DMS53 treated with DMSO at 0.1 percent for 48 hours (cell line): ENCODE measurements around the gene NOXRED1.
"Not testable (repeated sequence)": the region's sequence is repeated elsewhere in the genome, so short reads cannot be mapped to it uniquely, and the experiment has no call there.

ENCODE experiments used
- DNase-seq: peaks from one replicate; lab custom pipeline; 2025; ENCODE audit not compliant: unreplicated experiment; lab: John Stamatoyannopoulos, UW

Gene NOXRED1

GRCh38 chr14:77423423-77423822, at the start of gene NOXRED1:
NOXRED1 (minus strand) TSS chr14:77423523; CDS start chr14:77422889, 634 bp downstream.
- DNase-seq: no peak

GRCh38 chr14:77470224-77470870, 47.0 kb upstream of the NOXRED1 start:
- no peak for DNase-seq

- no peak for DNase-seq
Measured at GRCh38 chr14:77469539-77469938, 46.2 kb upstream of the NOXRED1 start.

- DNase-seq: no peak
Measured at GRCh38 chr14:77469067-77469505, 45.8 kb upstream of the NOXRED1 start.

- DNase-seq: no peak
Measured at GRCh38 chr14:77467801-77468200, 44.5 kb upstream of the NOXRED1 start.

GRCh38 chr14:77459072-77459723, 35.9 kb upstream of the NOXRED1 start:
- DNase-seq: peak; percentile 4

GRCh38 chr14:77458249-77458950, 35.1 kb upstream of the NOXRED1 start:
- DNase-seq: peak; percentile 32

GRCh38 chr14:77457522-77458248, 34.4 kb upstream of the NOXRED1 start, which contains the start of the genes AHSA1 and VIPAS39:
AHSA1 (plus strand) TSS chr14:77458093; CDS start chr14:77458190, 97 bp downstream.
VIPAS39 (minus strand) TSS chr14:77457601; CDS start chr14:77454102, 3,499 bp downstream.
- peak; percentile 92 for DNase-seq

GRCh38 chr14:77457115-77457521, 33.8 kb upstream of the NOXRED1 start:
- no peak for DNase-seq

GRCh38 chr14:77455966-77456640, 32.8 kb upstream of the NOXRED1 start:
- DNase-seq: no peak

GRCh38 chr14:77442196-77442595, 18.9 kb upstream of the NOXRED1 start:
- no peak for DNase-seq

- DNase-seq: no peak
Measured at GRCh38 chr14:77439861-77440260, 16.5 kb upstream of the NOXRED1 start.

- DNase-seq: no peak
Measured at GRCh38 chr14:77438596-77438995, 15.3 kb upstream of the NOXRED1 start.

GRCh38 chr14:77436042-77436441, 12.7 kb upstream of the NOXRED1 start:
- DNase-seq: no peak

GRCh38 chr14:77426396-77426795, 3.1 kb upstream of the NOXRED1 start:
- DNase-seq: no peak

- no peak for DNase-seq
Measured at GRCh38 chr14:77424862-77425261, 1.5 kb upstream of the NOXRED1 start.

GRCh38 chr14:77421201-77421600, 2.1 kb downstream of the NOXRED1 start:
- DNase-seq: no peak

GRCh38 chr14:77416836-77417235, 6.5 kb downstream of the NOXRED1 start:
- no peak for DNase-seq

- not testable (repeated sequence) for DNase-seq
Measured at GRCh38 chr14:77416098-77416497, 7.2 kb downstream of the NOXRED1 start.

- not testable (repeated sequence) for DNase-seq
Measured at GRCh38 chr14:77415403-77416030, 7.8 kb downstream of the NOXRED1 start.
